ENCODE data around the gene DERA. TPM values are rescaled to one million over a fixed set of nuclear protein-coding genes. Genes with fewer than 3 reads are reported as not detected.

Gene DERA
- total RNA-seq, 1 experiment from 2014 or later, result 67.6 TPM

- CTCF ChIA-PET, result no interaction called here
- H3K27ac ChIP-seq, result no peak overlapping the region
- intact Hi-C loops (cut with micrococcal nuclease; ENCODE audit: unreplicated experiment), result no loop called here
- DNase-seq, result no peak
- H3K4me3 ChIP-seq, result no peak overlapping the region
- no peak overlapping the region for H2AFZ ChIP-seq
- no peaks in the 10 kb centered on the region for H3K9me2 ChIP-seq (ENCODE audit: insufficient read depth)
- no peaks in the 10 kb centered on the region for H3F3A ChIP-seq (ENCODE audit: insufficient read depth, low read depth)
- no TSS peak for BruUV-seq (replicated peaks)
- H3K9me3 ChIP-seq (ENCODE audit: insufficient read depth, low read depth), result peaks cover 7% of the 10 kb centered on the region; the same call in 1 of the 2 replicates
- H4K20me1 ChIP-seq (ENCODE audit: insufficient read depth), result no peaks in the 10 kb centered on the region
- H3K4me1 ChIP-seq (replicated peaks; ENCODE audit: insufficient read depth), result no peaks in the 10 kb centered on the region
- TF ChIP-seq, protein P1, sequence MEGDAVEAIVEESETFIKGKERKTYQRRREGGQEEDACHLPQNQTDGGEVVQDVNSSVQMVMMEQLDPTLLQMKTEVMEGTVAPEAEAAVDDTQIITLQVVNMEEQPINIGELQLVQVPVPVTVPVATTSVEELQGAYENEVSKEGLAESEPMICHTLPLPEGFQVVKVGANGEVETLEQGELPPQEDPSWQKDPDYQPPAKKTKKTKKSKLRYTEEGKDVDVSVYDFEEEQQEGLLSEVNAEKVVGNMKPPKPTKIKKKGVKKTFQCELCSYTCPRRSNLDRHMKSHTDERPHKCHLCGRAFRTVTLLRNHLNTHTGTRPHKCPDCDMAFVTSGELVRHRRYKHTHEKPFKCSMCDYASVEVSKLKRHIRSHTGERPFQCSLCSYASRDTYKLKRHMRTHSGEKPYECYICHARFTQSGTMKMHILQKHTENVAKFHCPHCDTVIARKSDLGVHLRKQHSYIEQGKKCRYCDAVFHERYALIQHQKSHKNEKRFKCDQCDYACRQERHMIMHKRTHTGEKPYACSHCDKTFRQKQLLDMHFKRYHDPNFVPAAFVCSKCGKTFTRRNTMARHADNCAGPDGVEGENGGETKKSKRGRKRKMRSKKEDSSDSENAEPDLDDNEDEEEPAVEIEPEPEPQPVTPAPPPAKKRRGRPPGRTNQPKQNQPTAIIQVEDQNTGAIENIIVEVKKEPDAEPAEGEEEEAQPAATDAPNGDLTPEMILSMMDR (conservative IDR thresholded peaks at IDR 0.05), result no peak
- TF ChIP-seq EZH2 (IDR thresholded peaks at IDR 0.05; ENCODE audit: low read depth), result no peak
- POLR2A ChIA-PET (ENCODE audit: unreplicated experiment), result no interaction called here
- no peaks in the 10 kb centered on the region for H3K27me3 ChIP-seq (ENCODE audit: insufficient read depth, low read depth)
- no peak overlapping the region for H3K4me2 ChIP-seq
- 0 out of 2 replicates have a peak, but pooled peaks cover 4% of the 10 kb centered on the region for H3K36me3 ChIP-seq (ENCODE audit: low read depth)
- H3K79me2 ChIP-seq (ENCODE audit: low read depth), result no peaks in the 10 kb centered on the region
These were observed 105.6 kb downstream of the DERA start for GRCh38 chr12:16016748-16017147.

DNA sequence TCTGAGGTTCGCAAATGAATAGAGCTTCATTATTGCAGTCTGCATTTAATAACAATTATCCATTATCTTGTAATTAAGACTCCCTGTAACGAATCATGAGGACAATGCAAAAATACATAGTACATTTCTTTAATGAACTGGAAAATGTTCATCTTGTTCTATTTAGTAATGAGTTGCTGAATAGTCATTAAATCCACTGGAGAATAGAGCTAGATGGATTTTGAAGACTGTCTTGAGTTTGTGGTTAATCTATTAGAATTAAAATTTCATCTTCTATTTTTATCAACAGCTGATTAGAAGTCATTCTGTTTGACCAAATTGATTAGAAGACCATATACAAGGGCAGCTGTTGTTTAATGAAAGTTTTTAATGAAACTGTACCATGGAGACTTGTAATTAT, 107.2 kb downstream of the DERA start:
- no peaks in the 10 kb centered on the region for H3K79me2 ChIP-seq (ENCODE audit: low read depth)
- H3K27ac ChIP-seq, result no peak overlapping the region
- BruUV-seq (replicated peaks), result no TSS peak
- no peaks in the 10 kb centered on the region for H3K9me2 ChIP-seq (ENCODE audit: insufficient read depth)
- ChIA-PET POLR2A (ENCODE audit: unreplicated experiment) (interaction anchor here (0.6 kb wide), 1 partner anchor 1015 kb away, joined by 4 read pairs; no protein-coding TSS in a partner anchor), CTCF (no interaction called here)
- H3F3A ChIP-seq (ENCODE audit: insufficient read depth, low read depth), result no peaks in the 10 kb centered on the region
- H3K4me3 ChIP-seq, result no peak overlapping the region
- TF ChIP-seq EZH2 (IDR thresholded peaks at IDR 0.05; ENCODE audit: low read depth), result no peak
- TF ChIP-seq, protein P1 (conservative IDR thresholded peaks at IDR 0.05), result no peak
- intact Hi-C loops (cut with micrococcal nuclease; ENCODE audit: unreplicated experiment), result no loop called here
- H3K4me2 ChIP-seq, result no peak overlapping the region
- no peak overlapping the region for H2AFZ ChIP-seq
- peaks cover 7% of the 10 kb centered on the region; the same call in 1 of the 2 replicates for H3K9me3 ChIP-seq (ENCODE audit: insufficient read depth, low read depth)
- H3K36me3 ChIP-seq (ENCODE audit: low read depth), result 0 out of 2 replicates have a peak, but pooled peaks cover 2% of the 10 kb centered on the region
- H4K20me1 ChIP-seq (ENCODE audit: insufficient read depth), result no peaks in the 10 kb centered on the region
- no peak for DNase-seq
- no peaks in the 10 kb centered on the region for H3K27me3 ChIP-seq (ENCODE audit: insufficient read depth, low read depth)
- H3K4me1 ChIP-seq (replicated peaks; ENCODE audit: insufficient read depth), result no peaks in the 10 kb centered on the region

DNA sequence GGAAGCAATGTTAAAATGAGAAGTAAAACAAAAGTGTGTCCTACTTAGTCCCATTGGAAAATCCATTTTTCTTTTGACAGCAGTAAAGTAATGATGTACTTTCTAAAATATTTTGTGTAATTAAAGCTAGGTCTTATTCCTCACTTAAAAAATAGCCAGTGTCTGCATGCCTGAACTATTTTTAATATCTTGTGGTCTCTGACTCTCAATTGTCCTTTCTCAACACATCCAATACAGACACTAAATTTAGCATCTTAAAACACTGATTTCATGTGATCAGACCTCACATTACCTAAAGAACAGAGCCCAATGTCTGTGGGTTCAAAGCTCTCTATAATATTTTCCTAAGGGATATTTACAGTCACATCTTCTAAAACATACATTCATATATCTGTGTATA, 108.0 kb downstream of the DERA start:
- H3K27ac ChIP-seq, result no peak overlapping the region
- peaks cover 7% of the 10 kb centered on the region; the same call in 1 of the 2 replicates for H3K9me3 ChIP-seq (ENCODE audit: insufficient read depth, low read depth)
- no peak overlapping the region for H2AFZ ChIP-seq
- H3K27me3 ChIP-seq (ENCODE audit: insufficient read depth, low read depth), result no peaks in the 10 kb centered on the region
- H3K79me2 ChIP-seq (ENCODE audit: low read depth), result no peaks in the 10 kb centered on the region
- no TSS peak for BruUV-seq (replicated peaks)
- H3K36me3 ChIP-seq (ENCODE audit: low read depth), result no peaks in the 10 kb centered on the region
- H4K20me1 ChIP-seq (ENCODE audit: insufficient read depth), result no peaks in the 10 kb centered on the region
- no peak for TF ChIP-seq EZH2 (IDR thresholded peaks at IDR 0.05; ENCODE audit: low read depth)
- TF ChIP-seq, protein P1 (conservative IDR thresholded peaks at IDR 0.05), result no peak
- no peaks in the 10 kb centered on the region for H3K4me1 ChIP-seq (replicated peaks; ENCODE audit: insufficient read depth)
- H3F3A ChIP-seq (ENCODE audit: insufficient read depth, low read depth), result no peaks in the 10 kb centered on the region
- ChIA-PET POLR2A (ENCODE audit: unreplicated experiment) (no interaction called here), CTCF (no interaction called here)
- DNase-seq, result no peak
- no peak overlapping the region for H3K4me3 ChIP-seq
- intact Hi-C loops (cut with micrococcal nuclease; ENCODE audit: unreplicated experiment), result no loop called here
- no peaks in the 10 kb centered on the region for H3K9me2 ChIP-seq (ENCODE audit: insufficient read depth)
- H3K4me2 ChIP-seq, result no peak overlapping the region
